Stimulated activated CD4-positive, alpha-beta T cell treated with anti-CD3 and anti-CD28 coated beads, Interleukin-15, amount 100 ng/mL, for 48 hours (primary cell): Measurements from ENCODE around the gene GRP.
"Not testable (repeated sequence)": the region's sequence is repeated elsewhere in the genome, so short reads cannot be mapped to it uniquely, and the experiment has no call there.

Experiments
- DNase-seq, 2 donors: peaks; one replicate each; pipeline ENCODE4 v3.0.0-alpha.2; 2020; ENCODE audit warnings: low read depth in 2 of 2

GRP gene

DNA sequence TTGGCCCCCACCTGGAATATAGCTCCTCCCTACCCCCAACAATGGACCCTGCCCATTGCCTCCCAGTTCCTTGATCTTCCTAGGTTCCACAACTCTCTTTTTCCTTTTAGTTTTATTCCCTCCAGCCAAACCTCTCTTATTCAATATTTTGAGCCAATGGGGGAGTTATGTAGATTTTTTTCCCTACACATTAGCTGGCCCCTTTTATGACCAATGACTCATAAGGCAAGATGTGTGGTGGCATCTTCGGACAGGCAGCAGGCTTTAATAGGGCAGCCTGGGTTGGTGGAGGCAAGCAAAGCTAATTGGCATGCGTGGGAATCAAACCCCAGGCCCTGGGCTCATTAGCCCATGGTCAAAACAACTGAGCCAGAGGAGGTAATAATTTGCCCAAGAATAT is 9.2 kb downstream of the GRP start:
- no peak for DNase-seq

DNA sequence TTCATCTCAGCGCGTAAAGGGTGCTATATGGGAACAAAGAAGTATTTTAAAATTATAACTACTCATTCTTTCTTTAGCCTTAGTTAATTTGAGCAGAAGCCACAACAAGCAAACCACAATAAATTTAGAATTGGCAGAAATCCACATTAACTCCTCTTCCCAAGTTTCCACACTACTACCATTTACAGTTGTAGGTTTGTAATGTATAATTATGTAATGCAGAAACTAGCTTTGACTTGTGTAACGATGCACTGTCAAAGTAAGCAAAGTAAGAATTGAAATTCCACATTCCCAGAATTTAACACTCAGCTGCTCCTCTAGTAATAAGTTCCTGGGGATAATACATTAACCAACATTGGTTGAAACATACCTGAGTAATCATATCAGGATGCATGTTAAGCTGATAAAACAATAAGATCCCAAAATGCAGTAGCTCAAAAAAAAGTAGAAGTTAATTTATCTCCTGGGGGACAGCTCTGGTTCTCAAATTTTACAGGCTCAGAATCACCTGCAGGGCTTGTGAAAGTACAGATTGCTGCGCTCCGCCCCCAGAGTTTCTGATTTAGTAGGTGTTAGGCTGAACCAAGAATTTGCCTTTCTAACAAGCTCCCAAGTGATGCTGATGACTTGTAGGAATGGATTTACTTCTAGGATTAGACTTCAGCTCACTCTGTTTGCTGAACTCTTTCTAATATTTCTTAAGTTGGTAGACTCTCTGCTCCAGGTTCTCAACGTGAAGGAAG is 9.9 kb downstream of the GRP start:
- DNase-seq = no peak

DNA sequence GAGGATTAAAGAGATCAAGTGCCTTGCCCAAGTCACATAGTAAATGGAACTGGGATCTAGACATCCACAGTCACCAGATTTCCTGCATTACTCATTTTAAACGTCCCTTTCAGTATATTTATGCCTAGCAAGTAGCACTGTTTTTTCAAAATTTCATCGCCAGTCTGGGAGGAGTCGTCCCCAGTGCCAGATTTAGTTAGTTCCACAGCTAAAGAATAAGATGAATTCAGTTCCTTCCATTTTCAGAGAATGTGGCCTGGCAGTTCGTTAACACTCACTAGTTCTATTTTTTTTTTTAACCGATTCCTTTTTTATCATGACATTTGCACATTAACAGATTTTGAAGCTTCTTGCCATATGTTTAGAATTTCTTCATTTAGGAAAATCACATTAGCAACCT is 11.2 kb downstream of the GRP start:
- DNase-seq = no peak

DNA sequence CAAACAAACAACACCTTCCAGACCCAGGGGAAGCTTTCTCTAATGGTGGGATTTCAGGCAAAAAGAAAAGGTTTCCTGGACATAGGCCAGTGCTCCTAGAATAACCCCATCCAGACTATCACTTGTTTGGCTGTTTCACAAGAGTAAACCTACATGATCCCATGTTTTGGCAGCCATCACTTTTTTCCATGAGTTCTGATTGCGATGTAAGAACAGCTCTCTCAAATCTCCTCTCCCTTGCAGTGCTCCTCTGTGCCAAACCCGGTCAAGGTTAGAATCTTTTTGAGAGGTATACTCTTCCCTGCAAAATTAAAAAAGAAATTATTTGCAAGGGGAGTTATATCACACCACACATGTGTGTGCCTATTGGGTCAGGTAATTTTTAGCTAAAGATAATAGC is 11.9 kb downstream of the GRP start:
- DNase-seq = no peak

DNA sequence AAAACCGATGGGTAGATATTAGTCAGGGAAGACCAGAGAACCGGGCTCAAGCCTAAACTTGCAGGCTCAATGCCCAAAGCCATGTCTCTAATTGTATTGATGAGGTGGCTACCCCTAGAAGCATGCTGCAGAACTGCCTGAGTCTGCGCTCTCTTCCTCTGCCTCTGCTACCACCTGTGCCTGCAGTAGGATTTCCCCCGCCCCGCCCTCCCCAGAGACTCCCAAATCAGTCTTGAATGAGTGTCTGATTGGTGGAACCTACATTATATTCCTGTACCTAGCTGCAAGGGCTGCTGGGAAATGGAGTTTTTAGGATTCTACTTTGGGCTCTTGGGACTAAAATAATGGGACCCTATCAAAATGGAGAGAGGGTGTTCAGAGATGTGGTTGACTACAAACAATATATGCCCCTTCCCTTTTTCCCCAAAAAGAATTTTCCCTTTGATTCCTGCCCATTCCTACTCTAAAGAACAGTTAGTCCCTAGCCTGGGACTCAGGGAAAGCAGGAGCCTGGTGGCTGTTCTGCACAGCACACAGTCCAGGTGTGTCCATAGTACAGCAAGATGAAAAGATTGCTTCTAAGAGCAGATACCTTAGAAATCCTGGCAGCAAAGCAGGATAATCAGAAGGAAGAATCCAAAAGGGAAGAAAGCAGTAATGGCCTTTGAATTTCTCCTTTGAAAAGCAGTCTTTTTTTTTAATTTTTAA is 12.5 kb downstream of the GRP start:
- DNase-seq = no peak

DNA sequence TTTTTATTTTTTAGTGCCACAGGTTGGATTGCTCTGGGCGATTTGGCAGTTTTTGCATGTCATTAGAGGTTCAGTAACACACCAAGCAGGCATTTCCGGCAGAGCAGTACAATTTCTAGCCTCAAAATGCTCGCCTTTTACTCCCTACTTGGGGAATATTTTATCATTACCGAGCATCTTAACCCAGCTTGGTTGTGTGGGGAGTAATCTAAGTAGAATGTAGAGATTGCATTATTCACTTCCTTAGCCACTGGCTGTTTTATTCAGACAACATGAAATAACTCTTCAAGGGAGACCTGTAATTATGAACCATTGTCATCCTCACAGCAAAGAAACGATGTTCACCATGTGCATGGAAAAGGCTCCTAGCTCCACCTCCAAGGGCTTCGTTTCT is 13.1 kb downstream of the GRP start:
- DNase-seq = no peak

DNA sequence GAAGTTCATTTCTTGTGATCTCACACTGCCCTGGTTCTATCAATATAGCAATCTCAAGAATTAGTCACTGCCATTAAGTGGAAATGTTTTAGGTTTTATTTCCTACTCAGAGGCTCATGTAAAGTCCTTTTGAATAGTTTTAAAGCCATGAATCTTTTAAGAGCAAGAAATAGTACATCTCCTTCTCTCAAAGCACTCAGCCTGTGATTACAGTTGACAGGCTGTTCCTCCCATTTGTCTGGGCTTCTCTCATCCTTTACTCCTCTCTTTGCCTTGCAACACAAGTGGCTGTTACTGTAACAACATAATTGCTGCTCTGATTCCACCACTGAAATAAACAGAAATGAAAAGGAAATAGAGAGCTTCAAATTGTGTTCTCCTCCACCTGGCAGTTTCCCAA is 18.4 kb downstream of the GRP start:
- no peak for DNase-seq

DNA sequence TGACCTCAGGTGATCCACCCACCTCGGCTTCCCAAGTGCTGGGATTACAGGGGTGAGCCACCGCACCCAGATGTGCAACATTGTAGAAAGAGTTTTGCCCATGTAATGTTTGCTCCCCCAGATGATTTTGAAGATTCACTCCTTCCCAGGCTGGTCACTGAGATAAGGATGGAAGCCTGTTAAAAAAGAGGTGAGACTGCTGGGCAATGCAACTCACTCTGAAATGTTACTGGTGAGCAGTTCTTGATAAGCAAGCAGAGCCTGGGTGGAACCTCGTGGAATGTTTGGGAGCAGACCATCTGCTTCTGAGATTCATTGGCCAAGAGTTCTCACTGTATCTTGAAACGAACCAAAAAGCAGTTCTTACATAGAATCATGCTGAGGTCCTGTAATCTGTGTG is 19.7 kb downstream of the GRP start:
- DNase-seq = no peak

DNA sequence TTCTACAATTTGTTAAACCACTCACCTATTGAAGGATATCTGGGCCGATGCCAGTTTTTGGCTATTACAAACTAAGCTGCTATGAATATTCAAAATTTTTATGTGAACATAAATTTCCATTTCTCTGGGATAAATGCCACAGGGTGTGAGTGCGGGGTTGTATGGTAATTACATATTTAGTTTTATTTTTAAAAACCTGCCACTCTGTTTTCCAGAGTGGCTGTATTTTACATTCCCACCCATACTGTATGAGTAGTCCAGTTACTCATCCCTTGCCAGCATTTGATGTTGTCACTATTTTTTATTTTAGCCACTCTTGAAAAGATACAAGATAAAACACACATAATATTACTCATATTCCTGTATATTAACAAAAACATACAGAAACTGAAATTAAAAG is 22.9 kb downstream of the GRP start:
- no peak for DNase-seq

DNA sequence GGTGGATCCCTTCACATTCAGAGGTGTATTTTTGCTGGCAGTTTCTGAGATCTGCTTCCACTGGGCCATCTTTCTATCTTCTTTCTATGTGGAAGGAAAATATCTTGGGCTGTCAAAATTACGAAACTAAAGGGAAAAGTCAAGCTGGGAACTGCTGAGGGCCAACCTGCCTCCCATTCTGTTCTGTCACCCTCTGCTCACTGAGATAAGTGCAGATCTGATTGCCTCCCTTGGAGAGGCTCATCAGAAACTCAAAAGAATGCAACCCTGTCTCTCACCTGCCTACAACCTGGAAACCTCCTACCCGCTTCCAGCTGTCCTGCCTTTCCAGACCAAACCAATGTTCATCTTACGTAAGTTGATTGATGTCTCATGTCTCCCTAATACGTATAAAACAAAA is 26.8 kb downstream of the GRP start:
- no peak for DNase-seq

DNA sequence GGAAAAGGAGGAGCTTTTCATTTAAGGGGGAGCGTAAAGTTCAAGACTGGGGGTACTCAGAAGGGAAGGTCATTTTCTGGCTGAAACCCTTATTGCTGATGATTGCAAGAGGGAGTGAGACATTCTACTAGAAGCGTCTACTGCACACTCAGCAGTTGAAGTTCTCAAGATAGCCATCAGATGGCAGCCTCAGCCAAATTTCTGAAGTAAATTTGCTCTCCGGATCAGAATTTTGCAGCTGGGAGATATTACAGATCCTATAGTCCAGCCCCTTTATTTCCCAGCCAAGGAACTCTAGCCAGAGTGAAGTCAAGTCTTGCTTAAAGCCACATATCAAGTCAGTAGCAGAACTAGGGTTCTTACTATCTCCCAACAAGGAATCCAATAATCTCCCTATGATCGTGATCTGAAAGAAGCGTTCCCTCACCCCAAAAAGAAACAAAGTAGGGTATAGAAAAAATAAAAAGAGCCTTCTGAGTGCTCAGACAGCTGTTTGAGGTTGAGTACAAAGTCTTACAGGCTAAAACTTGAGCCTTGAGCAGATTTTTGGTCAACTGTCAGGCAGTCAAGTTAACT is 29.3 kb downstream of the GRP start:
- DNase-seq = no peak

DNA sequence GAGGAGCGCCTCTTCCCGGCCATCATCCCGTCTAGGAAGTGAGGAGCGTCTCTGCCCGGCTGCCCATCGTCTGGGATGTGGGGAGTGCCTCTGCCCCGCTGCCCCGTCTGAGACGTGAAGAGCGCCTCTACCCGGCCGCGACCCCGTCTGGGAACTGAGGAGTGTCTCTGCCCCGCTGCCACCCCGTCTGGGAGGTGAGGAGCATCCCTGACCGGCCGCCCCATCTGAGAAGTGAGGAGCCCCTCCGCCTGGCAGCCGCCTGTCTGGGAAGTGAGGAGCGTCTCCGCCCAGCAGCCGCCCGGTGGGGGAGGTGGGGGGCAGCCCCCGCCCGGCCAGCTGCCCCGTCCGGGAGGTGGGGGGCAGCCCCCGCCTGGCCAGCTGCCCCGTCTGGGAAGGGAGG is 35.5 kb downstream of the GRP start:
- DNase-seq = not testable (repeated sequence)

DNA sequence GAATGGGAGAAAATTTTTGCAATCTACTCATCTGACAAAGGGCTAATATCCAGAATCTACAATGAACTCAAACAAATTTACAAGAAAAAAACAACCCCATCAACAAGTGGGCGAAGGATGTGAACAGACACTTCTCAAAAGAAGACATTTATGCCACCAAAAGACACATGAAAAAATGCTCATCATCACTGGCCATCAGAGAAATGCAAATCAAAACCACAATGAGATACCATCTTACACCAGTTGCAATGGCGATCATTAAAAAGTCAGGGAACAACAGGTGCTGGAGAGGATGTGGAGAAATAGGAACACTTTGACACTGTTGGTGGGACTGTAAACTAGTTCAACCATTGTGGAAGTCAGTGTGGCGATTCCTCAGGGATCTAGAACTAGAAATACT is 41.9 kb downstream of the GRP start:
- DNase-seq = not testable (repeated sequence)

DNA sequence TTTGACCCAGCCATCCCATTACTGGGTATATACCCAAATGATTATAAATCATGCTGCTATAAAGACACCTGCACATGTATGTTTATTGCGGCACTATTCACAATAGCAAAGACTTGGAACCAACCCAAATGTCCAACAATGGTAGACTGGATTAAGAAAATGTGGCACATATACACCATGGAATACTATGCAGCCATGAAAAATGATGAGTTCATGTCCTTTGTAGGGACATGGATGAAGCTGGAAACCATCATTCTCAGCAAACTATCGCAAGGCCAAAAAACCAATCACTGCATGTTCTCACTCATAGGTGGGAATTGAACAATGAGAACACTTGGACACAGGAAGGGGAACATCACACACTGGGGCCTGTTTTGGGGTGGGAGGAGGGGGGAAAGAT is 42.3 kb downstream of the GRP start:
- DNase-seq = not testable (repeated sequence)

DNA sequence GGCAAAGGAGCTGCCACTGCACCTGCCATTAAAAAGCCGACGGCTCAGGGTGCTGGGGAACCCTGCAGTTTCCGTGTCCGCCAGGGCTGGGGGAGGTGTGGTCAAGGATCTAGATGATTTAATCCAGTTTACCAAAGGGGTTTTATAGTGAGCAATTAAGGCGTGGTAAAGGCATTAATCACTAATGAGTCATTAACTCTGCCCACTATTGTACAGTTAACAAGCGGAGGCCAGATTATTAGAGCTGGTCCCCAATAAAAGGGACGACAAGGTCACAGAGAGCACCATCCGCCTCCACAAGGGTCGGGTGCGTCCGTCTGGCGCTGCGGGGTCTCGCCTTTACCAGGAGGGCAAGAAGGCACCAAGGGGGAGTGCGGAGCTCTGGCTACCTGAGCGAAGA is 43.7 kb downstream of the GRP start:
- no peak for DNase-seq

DNA sequence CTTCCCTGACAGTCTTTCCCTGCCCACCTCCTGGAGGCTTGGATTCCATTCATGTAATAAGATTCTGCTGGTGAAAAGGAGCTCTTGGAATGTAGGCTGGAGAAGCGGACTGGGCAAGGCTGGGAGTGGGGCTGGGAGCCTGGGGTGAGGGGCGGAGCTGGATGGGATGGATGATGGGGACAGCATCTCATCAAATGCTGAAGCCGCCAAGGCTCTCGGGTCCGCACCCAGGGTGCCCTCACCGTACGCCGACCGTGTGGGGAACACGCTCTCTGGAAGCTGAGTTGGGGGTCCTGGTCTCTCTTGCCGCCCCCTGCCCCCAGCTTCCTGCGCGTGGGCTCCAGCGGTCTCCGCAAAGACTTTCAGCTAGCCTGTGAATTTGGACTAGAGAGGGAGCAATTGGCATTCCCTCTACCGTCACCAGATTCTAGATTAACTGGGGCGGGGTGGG is 44.2 kb downstream of the GRP start:
- no peak for DNase-seq

DNA sequence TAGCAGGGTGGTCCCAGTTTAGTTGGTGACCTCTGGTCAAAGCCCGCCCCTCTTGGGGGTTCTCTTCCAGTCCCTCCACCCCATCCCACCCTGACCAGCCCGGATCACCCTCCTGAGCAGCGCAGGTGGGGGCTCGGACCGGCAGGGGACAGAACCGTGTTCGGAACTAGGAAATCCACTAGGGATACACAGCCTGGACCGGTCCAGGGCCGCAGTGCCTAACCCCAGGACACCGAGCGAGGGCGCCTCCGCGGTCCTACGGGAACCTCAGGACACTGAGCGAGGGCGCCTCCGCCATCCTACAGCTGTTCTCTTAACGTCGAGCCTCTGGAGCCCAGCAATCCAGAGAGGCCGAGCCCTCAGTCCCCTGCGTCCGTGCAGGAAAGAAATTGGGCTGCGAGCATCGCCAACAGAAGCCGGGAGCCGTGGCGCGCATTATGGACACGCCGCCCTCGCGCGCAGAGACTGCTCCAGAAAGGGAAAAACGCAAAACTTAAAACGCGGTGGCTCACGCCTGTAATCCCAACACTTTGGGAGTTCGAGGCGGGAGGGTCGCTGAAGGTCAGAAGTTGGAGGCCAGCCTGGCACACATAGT is 44.8 kb downstream of the GRP start:
- no peak for DNase-seq

DNA sequence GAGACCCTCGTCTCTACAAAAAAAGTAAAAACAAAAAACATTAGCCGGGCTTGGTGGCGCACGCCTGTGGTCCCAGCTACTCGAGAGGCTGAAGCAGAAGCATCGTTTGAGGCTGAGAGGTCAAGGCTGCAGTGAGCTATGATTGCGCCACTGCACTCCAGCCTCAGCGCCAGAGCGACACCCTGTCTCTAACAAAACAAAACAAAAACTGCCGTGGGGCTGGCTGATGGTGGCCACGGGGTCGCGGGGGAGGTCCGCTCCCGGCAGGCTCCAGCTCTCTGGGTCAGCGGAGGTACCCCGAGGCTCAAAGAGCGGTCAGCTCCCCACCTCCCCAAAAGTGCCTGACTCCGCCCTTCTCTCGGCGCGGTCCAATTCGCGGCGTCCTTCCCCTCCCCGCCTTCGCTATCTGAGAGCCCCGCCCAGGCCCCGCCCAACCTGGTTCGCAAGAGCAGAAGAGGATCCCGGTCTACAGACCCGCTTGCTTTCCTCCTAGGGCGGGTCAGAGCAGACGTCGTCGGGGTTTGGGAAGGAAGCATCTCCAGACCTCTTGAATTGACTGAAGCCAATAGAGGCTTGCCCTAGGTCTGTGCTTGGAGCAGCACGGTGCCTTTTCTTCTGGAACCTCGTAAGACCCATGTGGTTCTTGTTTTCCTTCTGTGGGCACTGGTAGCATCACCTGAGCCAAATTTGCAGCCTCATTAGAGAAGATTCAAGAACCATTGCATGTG is 45.5 kb downstream of the GRP start:
- peak in 1 of 2 donors; percentile 35 for DNase-seq

DNA sequence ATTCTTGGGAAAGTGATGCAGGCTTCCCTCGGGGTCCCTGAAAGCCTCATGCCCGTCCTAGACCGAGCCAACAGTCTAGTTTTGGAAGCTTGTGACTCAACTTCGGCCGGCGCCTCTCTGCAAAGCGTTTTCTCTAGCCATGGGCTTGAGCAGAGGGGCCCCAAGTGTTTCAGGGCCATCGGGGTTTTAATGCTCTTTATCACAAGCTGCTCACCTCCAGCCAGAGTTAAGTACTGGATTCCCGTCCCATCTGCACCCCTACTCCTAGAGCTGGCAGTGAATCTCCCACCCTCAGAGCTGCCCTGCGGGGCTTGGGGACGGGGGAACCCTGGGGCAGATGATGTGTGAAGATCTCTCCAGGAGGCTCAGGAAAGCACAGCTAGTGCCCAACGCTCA is 46.0 kb downstream of the GRP start:
- DNase-seq = no peak

DNA sequence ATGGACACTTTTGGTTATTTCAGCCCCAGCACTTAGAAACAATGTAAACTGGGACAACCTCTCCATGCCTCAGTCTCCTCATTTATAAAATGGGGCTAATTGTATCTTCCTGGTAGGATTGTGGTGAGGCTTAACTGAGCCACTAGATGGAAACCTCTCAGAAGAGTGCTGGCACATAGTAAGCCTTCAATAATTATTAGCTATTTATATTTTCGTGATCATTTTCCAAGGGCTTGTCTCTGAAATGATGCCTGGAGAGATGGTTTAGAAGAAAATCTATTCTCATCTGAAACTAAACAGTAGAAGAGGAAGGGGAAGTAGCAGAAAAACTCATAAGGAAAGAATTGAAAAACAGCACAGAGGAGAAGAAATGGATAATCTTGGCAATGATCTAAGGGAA is 46.5 kb downstream of the GRP start:
- DNase-seq = no peak

DNA sequence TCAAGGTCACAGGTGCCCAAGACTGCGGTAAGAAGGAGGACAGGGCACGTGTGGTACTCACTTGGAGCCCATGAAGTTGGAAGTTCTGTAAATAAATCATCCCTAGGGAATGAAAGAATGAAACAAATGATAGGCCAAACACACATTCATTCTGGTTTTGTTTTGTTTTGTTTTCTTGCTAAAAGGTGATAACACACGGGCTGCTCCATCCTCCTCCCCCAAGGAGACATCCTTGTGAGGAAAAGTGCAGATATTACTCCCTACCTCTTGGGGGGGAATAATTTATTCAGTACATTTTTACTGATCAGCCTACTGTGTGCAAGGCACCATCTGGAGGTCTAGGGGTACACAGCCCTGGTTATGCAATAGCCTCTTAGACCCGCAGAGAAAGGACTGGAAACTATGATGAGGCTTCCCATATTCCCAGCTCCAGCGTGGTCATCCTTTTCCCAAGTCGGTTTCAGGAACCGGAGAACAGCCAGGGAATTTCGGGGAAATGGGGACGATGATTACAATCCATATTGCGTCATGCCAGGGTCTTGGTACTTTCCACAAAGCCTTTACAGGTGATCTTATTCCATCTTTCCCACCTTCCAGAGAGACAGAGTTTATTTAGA is 47.0 kb downstream of the GRP start:
- no peak for DNase-seq
